Left ventricle myocardium inferior (tissue), 1 donor: ENCODE results near the gene PRR33. TPM values are rescaled to one million over a fixed set of nuclear protein-coding genes. Genes with fewer than 3 reads are reported as not detected.

Experiments
- DNase-seq: peaks from one replicate; pipeline ENCODE4 v3.0.0-alpha.2; 2020
- H3K27ac ChIP-seq: fragments of 200-600 bp; replicated peaks from 2 replicates; pipeline ENCODE4 v1.8.0; 2021
- H3K27me3 ChIP-seq: fragments of 200-600 bp; 2 replicates; pipeline ENCODE4 v1.8.0; 2021; ENCODE audit warnings: low read depth
- H3K36me3 ChIP-seq: fragments of 200-600 bp; 2 replicates; pipeline ENCODE4 v1.8.0; 2021
- H3K4me1 ChIP-seq: fragments of 200-600 bp; 2 replicates; pipeline ENCODE4 v1.8.0; 2021
- H3K4me3 ChIP-seq: fragments of 200-600 bp; 2 replicates; pipeline ENCODE4 v1.8.0; 2021; ENCODE audit warnings: mild to moderate bottlenecking, moderate library complexity
- H3K9me3 ChIP-seq: fragments of 200-600 bp; replicated peaks from 2 replicates; pipeline ENCODE4 v1.8.0; 2021
- CTCF ChIP-seq: fragments of 200-600 bp; IDR thresholded peaks from 2 replicates; pipeline ENCODE4 v1.8.0; 2021; ENCODE audit warnings: antibody characterized with exemption, mild to moderate bottlenecking, borderline replicate concordance
- intact Hi-C: fragments of 100-400 bp; cut with micrococcal nuclease; formaldehyde crosslinking; loops from one replicate; pipeline ENCODE4 v1.11.0; 2022
- total RNA-seq: library from RNA; stranded (reverse); fragmentation: NEBNext Ultra II Directional; extraction: Animal tissue kit (Norgen Biotek cat#: 25700); gene quantifications from one replicate; pipeline ENCODE4 v1.2.1, GENCODE V29; 2021
- donor health status: DM: no; HTN: yes; CAD: no; lungs with severe emphysema.

PRR33 gene
- total RNA-seq, 1 donor from 2014 or later: 2.4 TPM

- no peaks in the 10 kb centered on the region for H3K36me3 ChIP-seq
- no peak for TF ChIP-seq CTCF
- no peak overlapping the region for H3K4me3 ChIP-seq
- no peaks in the 10 kb centered on the region for H3K9me3 ChIP-seq
- H3K27ac ChIP-seq: no peak overlapping the region
- peaks cover 38% of the 10 kb centered on the region for H3K4me1 ChIP-seq
- intact Hi-C loops: no loop called here
- H3K27me3 ChIP-seq: no peaks in the 10 kb centered on the region
- no peak for DNase-seq
These were observed 30.0 kb downstream of the PRR33 start for GRCh38 chr11:1861435-1862411.

GRCh38 chr11:1860108-1860507 lies 31.6 kb downstream of the PRR33 start:
- no peak for TF ChIP-seq CTCF
- Histone ChIP-seq H3K9me3 (no peaks in the 10 kb centered on the region), H3K36me3 (no peaks in the 10 kb centered on the region), H3K27me3 (no peaks in the 10 kb centered on the region), H3K4me1 (peaks cover 28% of the 10 kb centered on the region), H3K27ac (no peak overlapping the region), H3K4me3 (no peak overlapping the region)
- intact Hi-C loops: no loop called here
- no peak for DNase-seq

GRCh38 chr11:1859004-1859403 lies 32.7 kb downstream of the PRR33 start:
- no peak overlapping the region for H3K27ac ChIP-seq
- no peak overlapping the region for H3K4me3 ChIP-seq
- no peaks in the 10 kb centered on the region for H3K36me3 ChIP-seq
- no peaks in the 10 kb centered on the region for H3K27me3 ChIP-seq
- H3K9me3 ChIP-seq: no peaks in the 10 kb centered on the region
- H3K4me1 ChIP-seq: peaks cover 26% of the 10 kb centered on the region
- no peak for TF ChIP-seq CTCF
- DNase-seq: no peak
- intact Hi-C loops: no loop called here

- H3K4me1 ChIP-seq: peaks cover 21% of the 10 kb centered on the region
- H3K9me3 ChIP-seq: no peaks in the 10 kb centered on the region
- no peaks in the 10 kb centered on the region for H3K27me3 ChIP-seq
- intact Hi-C loops: no loop called here
- H3K36me3 ChIP-seq: no peaks in the 10 kb centered on the region
- DNase-seq: no peak
- H3K27ac ChIP-seq: no peak overlapping the region
- no peak overlapping the region for H3K4me3 ChIP-seq
- TF ChIP-seq CTCF: no peak
These were observed 33.1 kb downstream of the PRR33 start for GRCh38 chr11:1858576-1858975.

GRCh38 chr11:1858154-1858553 lies 33.5 kb downstream of the PRR33 start:
- DNase-seq: no peak
- Histone ChIP-seq H3K9me3 (no peaks in the 10 kb centered on the region), H3K4me3 (no peak overlapping the region), H3K36me3 (no peaks in the 10 kb centered on the region), H3K27ac (no peak overlapping the region), H3K4me1 (peaks cover 17% of the 10 kb centered on the region), H3K27me3 (no peaks in the 10 kb centered on the region)
- intact Hi-C loops: no loop called here
- TF ChIP-seq CTCF: no peak
